Dermis blood vessel endothelial cell (primary cell): Measurements from ENCODE around the gene ALKBH8. TPM values are rescaled to one million over a fixed set of nuclear protein-coding genes. Genes with fewer than 3 reads are reported as not detected.
"Not testable (repeated sequence)": the region's sequence is repeated elsewhere in the genome, so short reads cannot be mapped to it uniquely, and the experiment has no call there.

Experiments used
- DNase-seq: peaks from one replicate; pipeline ENCODE4 v3.0.0; 2010
- total RNA-seq: library from RNA; depleted of rRNA; stranded (reverse); fragments of >200 nt; gene quantifications from 2 replicates; pipeline ENCODE4 v1.2.3, GENCODE V29; 2014

ALKBH8 gene
- total RNA-seq, 1 donor from 2014 or later: 6.8 TPM

DNA sequence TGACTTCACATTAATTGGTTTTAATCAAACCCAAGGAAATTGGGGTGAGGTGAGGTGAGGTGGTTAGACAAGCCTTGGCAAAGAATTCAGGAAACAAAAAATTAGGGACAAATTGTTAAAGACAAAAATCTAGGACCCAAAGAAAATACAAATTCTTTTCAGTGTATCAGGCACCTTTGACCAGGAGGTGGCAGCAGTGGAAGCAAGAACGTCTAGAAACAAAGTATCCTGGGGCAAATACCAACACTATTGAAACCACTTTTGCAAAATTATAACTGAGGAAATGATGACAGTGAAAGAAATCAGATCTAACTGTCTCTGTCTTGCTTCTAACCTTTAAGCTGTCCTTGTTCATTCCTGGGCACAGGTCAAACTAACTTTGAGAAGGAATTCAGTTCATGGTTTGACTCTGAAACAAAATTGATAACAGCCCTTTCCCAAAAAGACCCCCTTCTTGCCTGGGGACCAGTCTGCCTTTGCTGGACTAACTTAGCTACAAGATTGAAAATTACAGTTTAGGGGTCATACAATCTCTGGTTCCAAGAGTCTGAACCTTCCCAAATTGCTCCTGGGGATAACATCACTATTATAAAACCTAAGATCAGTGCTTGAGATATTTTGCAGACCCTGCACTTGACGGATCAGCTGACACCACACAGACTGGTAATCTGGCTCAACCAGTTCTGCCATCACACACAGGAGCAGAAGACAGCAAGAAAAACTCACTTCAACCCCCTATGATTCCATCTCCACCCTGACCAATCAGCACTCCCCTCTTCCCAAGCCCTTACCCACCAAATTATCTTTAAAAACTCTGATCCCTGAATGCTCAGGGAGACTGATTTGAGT lies 11.2 kb upstream of the ALKBH8 start:
- peak; percentile 66 for DNase-seq

DNA sequence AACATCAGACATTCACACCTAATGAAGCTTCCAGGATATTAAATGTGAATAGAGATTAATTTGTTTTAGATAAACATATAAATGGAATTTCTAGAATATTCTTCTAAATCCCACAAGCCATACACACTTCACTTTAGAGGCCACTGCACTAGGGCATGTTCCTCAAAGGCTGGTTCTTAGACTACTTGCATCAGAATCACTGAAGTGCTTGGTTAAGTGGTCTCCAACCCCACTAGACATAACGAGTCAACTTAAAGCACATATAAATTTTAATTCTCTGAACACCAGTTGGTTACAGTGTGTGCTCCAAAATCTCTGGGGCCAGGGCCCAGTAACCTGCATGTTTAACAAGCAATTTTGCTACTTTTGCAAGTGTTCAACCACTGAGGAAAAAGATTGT lies 7.9 kb upstream of the ALKBH8 start:
- no peak for DNase-seq

DNA sequence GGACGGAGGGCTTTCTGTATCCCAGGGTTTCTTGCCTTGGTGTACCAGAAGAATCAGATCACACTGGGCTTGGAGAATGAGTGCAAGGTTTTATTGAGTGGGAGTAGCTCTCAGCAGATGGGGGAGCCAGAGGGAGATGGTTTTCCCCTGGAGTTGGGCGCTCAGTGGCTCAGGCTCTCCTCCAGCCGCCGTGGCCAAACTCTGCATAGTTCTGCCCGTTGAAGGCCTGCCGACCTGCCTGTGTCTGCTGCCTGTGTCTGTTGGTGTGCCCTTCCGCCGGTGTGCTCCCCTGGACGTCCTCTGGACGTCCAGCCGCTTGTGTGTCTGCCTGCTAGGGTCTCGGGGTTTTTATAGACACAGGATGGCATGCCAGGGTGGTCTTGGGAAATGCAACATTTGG lies 4.5 kb upstream of the ALKBH8 start:
- DNase-seq: no peak

DNA sequence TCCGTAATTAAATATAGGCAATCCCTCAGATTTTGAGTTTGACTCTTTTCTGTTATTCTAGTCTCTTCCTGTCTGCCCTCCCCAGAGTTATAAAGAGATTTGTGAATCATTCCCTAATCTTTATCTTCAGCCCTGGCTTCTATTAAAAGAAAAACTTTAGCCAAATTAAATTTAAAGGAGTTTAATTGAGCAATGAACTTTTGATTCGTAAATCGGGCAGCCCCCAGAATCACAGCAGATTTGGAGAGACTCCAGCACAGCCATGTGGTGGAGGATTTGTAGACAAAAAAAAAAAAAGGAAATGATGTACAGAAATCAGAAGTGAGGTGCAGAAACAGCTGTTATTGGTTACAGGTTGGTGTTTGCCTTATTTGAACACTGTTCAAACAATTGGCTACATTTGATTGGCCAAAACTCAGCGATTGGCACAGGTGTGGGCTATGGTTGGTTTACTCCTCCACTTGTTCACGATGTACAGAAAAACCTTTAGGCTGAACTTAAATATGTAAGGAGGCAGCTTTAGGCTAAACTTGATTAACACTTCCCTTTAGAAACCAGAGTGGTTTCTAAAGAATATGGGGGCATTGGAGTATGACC lies 2.3 kb upstream of the ALKBH8 start:
- no peak for DNase-seq

DNA sequence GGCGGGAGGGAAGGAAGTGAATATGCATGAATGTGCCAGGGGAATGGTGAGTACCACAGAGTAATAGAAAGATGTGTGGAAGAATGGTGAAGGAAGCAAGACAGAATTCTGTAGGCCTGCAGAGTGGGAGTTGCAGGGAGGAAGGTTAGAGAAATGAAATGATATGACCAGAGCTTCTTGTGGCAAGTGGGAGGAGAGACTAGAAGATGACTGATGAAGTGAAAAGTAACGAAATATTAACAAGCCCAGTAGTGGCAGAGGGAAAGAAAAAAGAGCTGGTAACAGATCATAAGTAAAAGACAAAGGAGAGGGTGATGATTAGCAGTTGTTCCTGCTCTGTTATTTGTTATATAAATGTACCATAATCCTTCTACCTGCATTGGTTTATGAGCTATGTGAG lies 1.0 kb upstream of the ALKBH8 start:
- DNase-seq: no peak

DNA sequence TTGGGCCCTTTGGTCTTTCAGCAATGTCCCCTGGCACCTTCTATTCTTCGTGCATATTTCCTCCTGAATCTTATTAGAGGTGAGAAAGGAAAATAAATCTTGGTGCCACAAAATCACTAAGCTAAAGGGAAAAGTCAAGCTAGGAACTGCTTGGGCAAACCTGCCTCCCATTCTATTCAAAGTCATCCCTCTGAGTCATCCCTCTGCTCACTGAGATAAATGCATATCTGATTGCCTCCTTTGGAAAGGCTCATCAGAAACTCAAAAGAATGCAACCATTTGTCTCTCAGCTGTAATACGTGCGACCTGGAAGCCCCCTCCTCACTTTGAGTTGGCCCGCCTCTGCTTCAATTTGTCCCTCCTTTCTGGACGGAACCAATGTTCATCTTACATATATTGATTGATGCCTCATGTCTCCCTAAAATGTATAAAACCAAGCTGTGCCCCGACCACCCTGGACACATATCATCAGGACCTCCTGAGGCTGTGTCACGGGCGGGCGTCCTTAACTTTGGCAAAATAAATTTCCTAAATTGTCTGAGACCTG lies 493 bp upstream of the ALKBH8 start:
- DNase-seq: peak; percentile 27

DNA sequence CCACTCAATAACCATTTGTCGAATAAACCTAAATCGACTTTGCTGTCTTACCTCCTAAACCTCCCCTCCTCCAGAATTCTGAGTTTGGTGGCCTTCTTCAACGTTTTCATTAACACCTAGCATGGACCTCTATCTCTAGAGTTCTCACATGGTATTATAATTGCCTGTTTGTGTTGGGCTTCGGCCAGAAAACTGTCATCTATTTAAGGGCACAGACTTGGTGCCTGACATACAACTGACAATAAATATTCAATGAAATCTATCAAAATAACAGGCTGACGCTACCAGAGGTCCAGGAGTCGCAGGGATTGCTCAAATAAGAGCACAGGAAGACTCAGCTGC lies 687 bp downstream of the ALKBH8 start:
- no peak for DNase-seq

DNA sequence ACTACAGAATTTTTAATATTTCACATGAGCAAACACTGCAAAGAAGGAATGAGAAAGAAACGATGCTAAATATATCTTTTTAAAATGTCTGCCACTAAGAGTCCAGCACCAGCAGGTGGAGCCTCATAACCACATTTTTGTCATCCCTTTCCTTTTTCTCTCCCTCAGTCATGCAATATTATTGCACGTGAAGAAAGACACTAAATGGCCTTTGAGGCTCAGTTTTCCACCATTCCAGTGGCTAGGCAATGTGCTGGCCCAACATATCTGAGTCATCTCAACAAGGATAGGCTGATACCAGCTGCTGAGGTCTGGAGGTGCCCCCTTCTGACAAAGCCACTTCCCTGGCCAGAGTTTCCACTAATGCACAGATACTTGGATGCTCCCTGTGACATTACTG lies 1.8 kb downstream of the ALKBH8 start:
- DNase-seq: peak; percentile 55

DNA sequence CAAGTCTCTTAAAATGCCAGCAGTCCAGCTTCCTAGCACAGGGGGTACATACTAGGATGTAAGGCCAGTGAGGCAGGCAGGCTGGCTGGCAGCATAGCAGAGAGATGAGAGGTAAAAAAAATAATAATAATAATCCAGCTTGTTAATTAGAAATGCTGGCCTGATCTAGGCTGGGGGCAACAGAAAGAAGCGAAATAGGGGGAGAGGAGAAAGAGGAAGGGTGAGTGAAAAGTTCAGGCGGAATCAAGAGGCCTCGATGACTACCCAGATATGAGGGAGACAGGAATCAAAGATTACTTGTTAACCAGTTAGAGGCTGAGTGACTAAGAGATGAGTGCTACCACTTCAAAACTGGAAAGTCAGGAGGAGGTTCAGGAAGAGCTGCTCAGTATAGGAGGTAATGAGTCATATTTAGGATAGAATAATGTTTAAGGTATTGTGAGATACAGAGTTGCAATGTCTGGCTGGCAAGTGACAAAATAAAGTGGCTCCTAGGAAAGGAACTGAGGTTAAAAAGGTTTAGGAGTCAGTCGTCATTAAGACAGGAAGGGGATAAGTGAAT lies 2.8 kb downstream of the ALKBH8 start:
- peak; percentile 79 for DNase-seq

DNA sequence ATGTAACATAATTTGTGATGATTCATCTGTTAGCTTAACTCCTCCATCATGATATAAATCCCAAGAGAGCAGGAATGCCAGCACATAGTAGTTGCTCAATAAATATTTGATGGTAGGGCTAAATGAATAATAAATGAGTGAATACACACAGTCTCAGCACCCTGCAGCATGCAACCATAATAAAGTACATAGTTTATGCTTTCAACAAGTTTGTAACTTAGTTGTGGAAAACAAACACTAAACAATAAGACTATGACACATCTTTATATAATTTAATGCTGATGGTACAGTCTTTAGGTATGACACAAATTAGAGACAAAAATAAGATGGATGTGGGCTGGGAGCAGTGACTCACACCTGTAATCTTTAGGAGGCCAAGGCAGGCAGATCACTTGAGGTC lies 3.8 kb downstream of the ALKBH8 start:
- no peak for DNase-seq

DNA sequence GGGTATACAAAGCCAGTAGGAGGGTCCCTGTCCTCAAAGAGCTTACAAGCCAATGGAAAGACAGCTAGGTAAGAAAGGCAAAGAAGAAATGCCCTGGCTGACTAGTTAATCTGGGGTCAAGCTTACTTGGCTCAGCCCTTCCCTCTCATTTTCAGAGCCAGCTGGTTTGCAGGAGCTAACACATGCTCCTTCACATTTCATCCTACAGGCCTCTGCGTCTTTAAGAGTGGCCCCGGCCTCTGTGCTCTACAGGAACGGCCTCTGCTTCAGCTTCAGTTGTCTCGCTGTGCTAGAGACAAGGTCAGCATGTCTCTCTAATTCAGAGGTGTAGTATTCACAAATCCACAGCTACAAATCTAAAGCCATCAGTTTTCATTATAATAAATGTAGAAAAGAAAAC lies 15.2 kb downstream of the ALKBH8 start:
- DNase-seq: no peak

DNA sequence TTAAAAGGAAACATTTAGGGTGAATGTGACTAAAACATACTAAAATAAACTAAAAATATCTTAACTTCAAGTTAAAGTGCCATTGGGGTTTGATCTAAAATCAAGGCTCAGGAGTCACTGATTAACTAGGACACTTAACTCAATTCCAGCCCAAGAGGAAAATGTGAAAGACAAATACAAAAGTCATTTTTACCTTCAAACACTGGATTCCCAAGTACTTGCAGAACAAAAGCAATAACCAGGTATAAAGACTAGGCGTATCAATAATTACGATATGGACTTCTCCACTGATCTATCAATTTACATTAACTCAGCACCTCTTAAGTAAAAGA lies 15.6 kb downstream of the ALKBH8 start:
- DNase-seq: no peak

DNA sequence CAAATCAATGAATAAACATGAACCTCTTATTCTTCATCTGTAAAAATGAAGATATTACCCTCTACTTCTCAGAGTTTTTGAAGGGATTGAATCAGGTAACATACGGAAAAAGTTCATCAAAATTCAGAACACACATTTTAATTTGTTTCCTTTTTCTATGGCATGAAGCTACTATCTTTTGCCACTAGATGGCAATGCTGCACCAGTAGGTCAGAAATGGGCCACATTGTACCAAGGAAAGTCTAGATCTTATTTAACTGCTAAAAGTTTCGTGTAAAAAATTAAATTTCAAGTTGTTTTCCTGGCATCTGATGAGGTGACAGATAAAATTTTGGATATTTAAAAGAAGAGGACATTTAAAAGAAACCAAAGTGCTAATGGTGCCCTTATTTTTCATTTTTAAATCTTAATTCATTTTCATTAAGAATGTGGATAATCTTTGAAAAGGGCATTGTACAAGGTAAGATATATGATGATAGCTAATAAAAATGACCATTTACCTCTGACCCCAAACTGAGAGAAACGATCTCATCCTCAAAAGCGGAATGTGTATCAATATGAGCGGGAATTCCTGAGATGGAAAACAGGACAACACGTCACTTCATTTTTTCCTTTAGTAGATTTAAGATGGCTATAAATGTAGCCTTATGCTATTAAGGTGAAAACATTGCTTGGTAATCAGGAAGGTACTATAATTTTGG lies 16.1 kb downstream of the ALKBH8 start:
- peak; percentile 76 for DNase-seq

DNA sequence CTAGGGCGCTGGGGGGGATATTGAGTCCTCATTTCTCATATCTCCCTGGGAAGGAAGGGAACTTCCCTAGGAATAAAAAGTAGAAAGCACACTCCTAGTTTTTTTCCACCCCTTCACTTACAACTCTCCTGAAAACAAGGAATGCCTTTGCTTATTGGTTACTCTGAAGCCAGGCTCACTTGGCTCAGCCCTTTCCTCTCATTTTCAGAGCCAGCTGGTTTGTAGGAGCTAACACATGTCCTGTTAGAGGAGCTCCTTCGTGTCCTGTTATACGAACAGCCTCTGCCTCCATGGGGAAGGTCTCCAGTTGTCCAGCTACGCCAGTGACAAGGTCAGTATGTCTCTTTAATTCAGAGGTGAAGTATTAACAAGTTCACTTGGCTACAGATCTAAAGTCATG lies 17.6 kb downstream of the ALKBH8 start:
- DNase-seq: no peak

DNA sequence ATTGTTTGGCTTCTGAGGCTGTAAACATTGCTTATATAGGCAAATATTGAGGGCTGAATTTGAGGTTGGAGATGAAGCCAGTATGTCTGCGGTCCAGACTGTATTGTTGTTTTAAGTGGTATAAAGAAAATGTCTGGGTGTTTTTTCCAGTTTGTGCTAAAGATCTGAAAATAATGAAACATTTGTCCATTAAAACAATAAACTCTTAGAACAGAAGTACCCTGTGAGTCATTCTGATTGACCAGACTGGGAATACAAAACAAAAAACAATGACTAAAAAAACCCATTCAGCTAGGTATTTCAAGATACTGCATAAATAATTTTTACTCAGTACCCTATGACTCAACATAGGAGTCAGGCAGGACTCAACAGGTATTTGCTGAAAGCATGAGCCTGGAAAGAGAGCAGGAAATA lies 20.4 kb downstream of the ALKBH8 start:
- DNase-seq: peak; percentile 77

DNA sequence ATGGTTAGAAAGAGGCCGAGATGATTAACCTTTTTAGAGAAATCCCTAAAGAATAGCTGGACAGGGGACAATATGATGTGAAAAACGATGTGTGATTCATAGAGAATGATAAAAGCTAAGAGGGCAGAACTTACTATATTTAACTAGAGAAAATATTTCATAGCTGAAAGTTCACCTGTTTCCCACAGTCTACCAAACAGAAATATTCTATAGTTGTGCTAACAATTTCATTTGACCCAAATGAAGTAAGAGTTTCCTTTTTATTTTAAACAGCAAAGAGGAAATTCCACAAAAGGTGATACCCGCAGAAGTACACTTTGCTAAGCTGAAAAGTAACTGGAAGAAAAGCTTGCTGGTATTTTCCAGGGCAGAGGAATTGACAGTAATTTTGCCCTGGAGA lies 26.7 kb downstream of the ALKBH8 start:
- DNase-seq: no peak

DNA sequence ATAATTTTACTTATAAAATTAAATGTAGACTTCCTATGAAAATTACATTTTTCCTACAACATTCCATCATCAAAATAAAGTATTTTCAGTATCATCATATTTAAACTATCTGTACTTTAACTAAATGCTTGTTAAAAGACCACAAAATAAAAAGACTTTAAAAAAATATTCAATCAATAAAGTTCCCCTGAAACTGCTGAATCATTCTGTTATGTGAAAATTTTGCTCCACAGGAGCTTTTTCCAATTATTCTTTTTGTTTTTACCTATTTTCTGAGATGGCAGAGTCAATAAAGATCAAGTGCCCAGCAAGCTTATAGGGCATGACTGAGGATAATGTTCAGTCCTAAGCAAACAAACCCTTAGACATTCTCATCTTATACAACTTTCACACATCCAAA lies 27.3 kb downstream of the ALKBH8 start:
- no peak for DNase-seq

DNA sequence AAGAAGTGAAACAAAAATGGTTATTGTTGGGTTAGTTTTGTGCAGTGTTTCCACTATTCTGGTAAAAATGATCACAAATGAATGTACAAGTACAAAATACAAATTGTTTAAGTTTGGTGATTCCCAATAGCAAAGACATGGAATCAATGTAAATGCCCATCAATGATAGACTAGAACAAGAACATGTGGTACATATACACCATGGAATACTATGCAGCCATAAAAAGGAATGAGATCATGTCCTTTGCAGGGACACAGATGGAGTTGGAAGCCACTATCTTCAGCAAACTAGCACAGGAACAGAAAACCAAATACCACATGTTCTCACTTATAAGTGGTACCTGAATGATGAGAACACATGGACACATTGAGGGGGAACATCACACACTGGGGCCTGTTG lies 28.4 kb downstream of the ALKBH8 start:
- DNase-seq: not testable (repeated sequence)

DNA sequence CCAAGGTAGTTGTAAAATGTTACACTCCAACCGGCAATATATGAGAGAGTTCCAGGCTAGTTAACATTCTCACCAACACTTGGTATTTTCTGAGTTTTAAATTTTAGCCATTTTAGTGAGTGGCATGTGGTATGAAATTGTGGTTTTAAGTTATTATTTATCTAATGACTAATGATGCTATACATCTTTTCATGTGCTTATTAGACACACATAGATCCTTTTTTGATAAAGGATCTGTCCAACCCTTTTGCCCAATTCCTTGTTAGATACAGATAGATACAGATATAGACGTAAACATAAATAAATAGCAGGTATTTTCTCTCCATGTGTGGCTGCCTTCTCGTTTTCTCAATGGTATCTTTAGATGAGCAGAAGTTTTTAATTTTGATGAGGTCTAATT lies 39.3 kb downstream of the ALKBH8 start:
- no peak for DNase-seq

DNA sequence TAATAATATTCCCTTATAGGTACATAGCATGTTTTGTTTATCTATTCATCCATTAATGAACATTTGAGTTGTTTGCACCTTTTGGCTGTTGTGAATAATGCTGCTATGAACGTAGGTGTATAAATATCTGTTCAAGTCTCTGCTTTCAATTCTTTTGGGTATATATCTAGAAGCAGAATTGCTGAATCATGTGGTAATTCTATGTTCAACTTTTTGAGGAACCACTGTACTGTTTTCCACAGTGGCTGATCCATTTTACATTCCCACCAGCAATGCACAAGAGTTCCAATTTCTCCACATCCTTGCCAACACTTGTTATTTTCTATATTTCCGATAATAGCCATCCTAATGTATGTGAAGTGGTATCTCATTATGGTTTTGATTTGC lies 56.7 kb downstream of the ALKBH8 start:
- DNase-seq: no peak

DNA sequence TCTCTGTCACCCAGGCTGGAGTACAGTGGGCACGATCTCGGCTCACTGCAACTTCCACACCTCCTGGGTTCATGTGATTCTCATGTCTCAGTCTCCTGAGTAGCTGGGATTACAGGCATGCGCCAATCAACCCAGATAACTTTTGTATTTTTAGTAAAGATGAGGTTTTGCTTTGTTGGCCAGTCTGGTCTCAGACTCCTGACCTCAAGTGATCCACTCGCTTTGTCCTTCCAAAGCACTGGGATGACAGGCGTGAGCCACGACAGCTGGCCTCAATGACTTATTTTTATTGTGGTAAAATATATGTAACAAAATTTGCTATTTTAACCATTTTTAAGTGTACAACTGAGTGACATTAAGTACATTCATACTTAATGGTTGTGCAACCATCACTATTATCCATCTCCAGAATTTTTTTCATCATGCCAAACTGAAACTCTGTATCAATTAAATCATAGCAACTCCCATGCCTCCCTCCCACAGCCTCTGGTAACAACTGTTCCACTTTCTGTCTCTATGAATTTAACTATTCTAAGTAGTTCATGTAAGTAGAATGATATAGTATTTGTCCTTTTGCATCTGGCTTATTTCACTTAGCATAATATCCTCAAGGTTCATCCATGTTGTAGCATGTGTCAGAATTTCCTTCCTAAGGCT lies 57.2 kb downstream of the ALKBH8 start:
- no peak for DNase-seq

DNA sequence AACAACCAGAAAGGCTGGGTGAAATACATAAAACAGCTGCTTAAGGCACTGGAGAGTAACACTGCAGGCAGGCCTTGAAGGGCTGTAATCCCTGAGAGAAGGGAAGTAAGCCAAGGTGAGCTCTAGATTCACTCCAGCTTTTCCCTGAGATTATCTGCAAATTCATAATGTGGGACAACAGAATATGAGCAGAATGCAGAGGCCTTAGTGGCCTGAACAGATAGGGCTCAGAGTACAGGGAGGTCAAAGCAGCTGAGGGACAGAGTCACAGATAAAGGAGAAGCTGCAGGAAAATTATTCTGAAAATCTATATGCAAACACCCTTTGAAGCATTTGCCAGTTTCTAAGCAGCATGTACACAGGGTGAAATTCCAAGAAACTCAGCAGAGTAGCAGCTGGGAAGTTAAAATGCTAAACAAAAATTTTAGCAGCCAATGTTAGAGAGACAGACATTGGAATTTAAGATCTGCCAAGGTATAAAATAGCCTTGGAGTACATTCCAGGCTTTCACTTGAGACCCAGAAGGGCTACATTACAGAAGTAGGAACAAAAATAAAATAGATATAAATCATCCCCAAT lies 59.8 kb downstream of the ALKBH8 start:
- no peak for DNase-seq

DNA sequence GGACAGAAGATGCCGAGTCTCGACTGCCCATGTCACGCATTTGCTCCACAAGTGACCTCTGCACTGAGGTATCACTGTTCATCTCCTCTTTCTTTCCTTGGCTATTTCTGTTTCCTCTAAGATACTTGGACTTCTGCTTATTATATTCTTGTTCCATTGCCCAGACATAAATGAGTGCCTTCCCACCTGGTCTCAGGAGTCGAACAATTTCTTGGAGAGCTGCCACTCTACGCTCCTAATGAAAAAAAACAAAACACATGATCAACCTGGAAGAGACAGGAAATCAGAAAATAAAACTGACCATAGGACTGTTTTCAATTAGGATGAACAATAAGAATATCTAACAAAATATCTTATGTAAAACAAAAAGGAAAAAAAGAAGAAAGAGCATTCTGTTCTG lies 60.6 kb downstream of the ALKBH8 start:
- DNase-seq: no peak
